GM12875 (cell line): ENCODE results near the gene FOSL2.

Experiments
- H3K4me3 ChIP-seq: one replicate; pipeline ENCODE4 v1.5.1; 2011; ENCODE audit warnings: low read depth, low read length, control low read depth
- CTCF ChIP-seq: IDR thresholded peaks from 2 replicates; pipeline ENCODE4 v1.5.1; 2011; ENCODE audit warnings: low read depth, mild to moderate bottlenecking, control low read depth, inconsistent platforms, low read length, moderate library complexity, borderline replicate concordance; ENCODE audit not compliant: insufficient read depth

Gene FOSL2

GRCh38 chr2:28413899-28414295, 21.2 kb downstream of the FOSL2 start:
- TF ChIP-seq CTCF, result no peak
- H3K4me3 ChIP-seq, result no peak overlapping the region

- H3K4me3 ChIP-seq, result no peak overlapping the region
- no peak for TF ChIP-seq CTCF
Observed at GRCh38 chr2:28414583-28414982, 21.9 kb downstream of the FOSL2 start.

- no peak for TF ChIP-seq CTCF
- no peak overlapping the region for H3K4me3 ChIP-seq
Observed at GRCh38 chr2:28415010-28415409, 22.4 kb downstream of the FOSL2 start.

- H3K4me3 ChIP-seq, result no peak overlapping the region
- no peak for TF ChIP-seq CTCF
Observed at GRCh38 chr2:28415715-28416114, 23.1 kb downstream of the FOSL2 start.

GRCh38 chr2:28419003-28419402, 26.3 kb downstream of the FOSL2 start:
- H3K4me3 ChIP-seq, result no peak overlapping the region
- TF ChIP-seq CTCF, result no peak

GRCh38 chr2:28419443-28420270, 27.0 kb downstream of the FOSL2 start:
- peak; percentile 26; the same call in 1 of the 2 replicates for TF ChIP-seq CTCF
- H3K4me3 ChIP-seq, result no peak overlapping the region

- no peak for TF ChIP-seq CTCF
- H3K4me3 ChIP-seq, result no peak overlapping the region
Observed at GRCh38 chr2:28420722-28421121, 28.1 kb downstream of the FOSL2 start.
